ENCODE data around the gene TIAM2.

DNA sequence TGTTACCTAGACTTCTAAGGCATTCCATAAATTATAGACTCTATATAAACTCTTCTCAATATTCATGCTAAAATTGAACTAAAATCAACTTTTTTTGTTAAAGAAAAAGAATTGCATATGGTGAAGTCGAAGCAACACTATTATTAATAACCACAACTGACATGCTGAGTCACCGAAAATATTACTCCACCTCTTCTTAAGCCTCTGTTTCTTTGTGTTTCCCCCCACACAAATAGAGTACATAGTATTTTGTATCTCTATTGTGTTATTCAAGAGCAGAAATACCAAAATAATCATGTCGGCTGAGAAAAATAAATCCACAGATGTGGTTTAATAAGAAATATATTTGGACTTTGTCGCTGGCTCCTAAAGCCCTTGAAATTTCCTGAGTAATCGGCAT is 295.4 kb downstream of the TIAM2 start:
- TF ChIP-seq EZH2 (IDR thresholded peaks at IDR 0.05; ENCODE audit: borderline replicate concordance) = no peak
- TF ChIP-seq EZH2phosphoT487 (IDR thresholded peaks at IDR 0.05; ENCODE audit: low read depth, severe bottlenecking, unreplicated experiment) = no peak

All from hepatocyte (in vitro differentiated cells).